Stimulated activated naive CD4-positive, alpha-beta T cell treated with Interleukin-2 at 50 U/mL for 16 hours (primary cell): ENCODE results near the gene HOXD3.
A peak's percentile ranks its signal among the peaks of the same experiment; 100 is the strongest.

ENCODE experiments used
- DNase-seq: peaks from one replicate; lab custom pipeline; 2025; lab: John Stamatoyannopoulos, UW

The HOXD3 gene

GRCh38 chr2:176132205-176133171 lies 24.6 kb upstream of the HOXD3 start:
- DNase-seq = no peak

GRCh38 chr2:176133389-176133788 lies 23.7 kb upstream of the HOXD3 start:
- DNase-seq = no peak

GRCh38 chr2:176134035-176134434 lies 23.1 kb upstream of the HOXD3 start:
- no peak for DNase-seq

GRCh38 chr2:176135035-176135440 lies 22.1 kb upstream of the HOXD3 start:
- DNase-seq = no peak

GRCh38 chr2:176136374-176137251 lies 20.5 kb upstream of the HOXD3 start:
- no peak for DNase-seq

GRCh38 chr2:176137252-176137580 lies 19.9 kb upstream of the HOXD3 start:
- DNase-seq = no peak

GRCh38 chr2:176137906-176138305 lies 19.2 kb upstream of the HOXD3 start:
- no peak for DNase-seq

GRCh38 chr2:176138526-176138922 lies 18.6 kb upstream of the HOXD3 start:
- no peak for DNase-seq

GRCh38 chr2:176138923-176139660 lies 18.0 kb upstream of the HOXD3 start:
- DNase-seq = no peak

- no peak for DNase-seq
Observed at GRCh38 chr2:176139661-176140512, 17.2 kb upstream of the HOXD3 start.

- DNase-seq = peak; percentile 28
Observed at GRCh38 chr2:176140513-176141317, 16.4 kb upstream of the HOXD3 start.

- no peak for DNase-seq
Observed at GRCh38 chr2:176142281-176142680, 14.8 kb upstream of the HOXD3 start.

GRCh38 chr2:176145085-176145969 lies 11.8 kb upstream of the HOXD3 start:
- DNase-seq = no peak

GRCh38 chr2:176146101-176146500 lies 11.0 kb upstream of the HOXD3 start:
- no peak for DNase-seq

- DNase-seq = no peak
Observed at GRCh38 chr2:176146645-176147044, 10.5 kb upstream of the HOXD3 start.

- no peak for DNase-seq
Observed at GRCh38 chr2:176147210-176147799, 9.8 kb upstream of the HOXD3 start.

- DNase-seq = no peak
Observed at GRCh38 chr2:176147800-176148496, 9.2 kb upstream of the HOXD3 start.

GRCh38 chr2:176148751-176149421 lies 8.2 kb upstream of the HOXD3 start:
- DNase-seq = no peak
